Endothelial cell of umbilical vein (primary cell): Measurements from ENCODE around the gene TEX26. TPM values are rescaled to one million over a fixed set of nuclear protein-coding genes. Genes with fewer than 3 reads are reported as not detected.

Experiments used
- BruUV-seq: library from RNA; stranded (reverse); fragments of 400-500 nt; replicated peaks from 2 replicates; lab custom pipeline; 2021; lab: Mats Ljungman, UMichigan
- CTCF ChIA-PET: fragments of 300-600, 350-600 bp; sonication (Branson Sonifier 250); formaldehyde crosslinking; loops from one replicate; lab custom pipeline; 2021; ENCODE audit warnings: antibody characterized with exemption, inconsistent platforms; lab: Charles Lee
- POLR2A ChIA-PET: fragments of 300-600, 350-600 bp; sonication (Branson Sonifier 250); formaldehyde crosslinking; loops from one replicate; lab custom pipeline; 2021; ENCODE audit warnings: antibody characterized with exemption, inconsistent platforms; lab: Charles Lee
- DNase-seq: peaks from one replicate; pipeline ENCODE4 v3.0.0-alpha.2; 2011; ENCODE audit warnings: low read depth, low spot score
- FAIRE-seq: peaks from 2 replicates; lab custom pipeline; 2011; peaks lifted over from hg19 to GRCh38; lab: Jason Lieb, UNC
- H2AFZ ChIP-seq: 2 replicates; pipeline ENCODE4 v1.6.0; 2012; ENCODE audit warnings: low read depth, low read length, control low read depth, inconsistent platforms
- H3K27ac ChIP-seq: 2 replicates; pipeline ENCODE4 v1.5.1; 2011; ENCODE audit warnings: low read depth, mild to moderate bottlenecking, control low read depth, low read length, moderate library complexity; ENCODE audit not compliant: insufficient read depth
- H3K27me3 ChIP-seq, 2 experiments: 2 replicates each; pipeline versions ENCODE4 v1.6.0 to v1.6.1; 2011; ENCODE audit warnings: low read length in 2 of 2, mixed read lengths in 1 of 2; ENCODE audit not compliant: control insufficient read depth in 2 of 2, insufficient read depth in 2 of 2
- H3K36me3 ChIP-seq, 2 experiments: 2 replicates in 1 of 2; 3 replicates in 1 of 2; pipeline ENCODE4 v1.5.1; 2011; ENCODE audit warnings: low read length in 2 of 2, mild to moderate bottlenecking in 1 of 2, moderate library complexity in 1 of 2; ENCODE audit not compliant: control insufficient read depth in 2 of 2, insufficient read depth in 2 of 2; ENCODE audit errors: extremely low read depth in 1 of 2
- H3K4me1 ChIP-seq: 3 replicates; pipeline ENCODE4 v1.5.1; 2011; ENCODE audit warnings: mild to moderate bottlenecking, low read length; ENCODE audit not compliant: control insufficient read depth, insufficient read depth; ENCODE audit errors: extremely low read depth
- H3K4me2 ChIP-seq: 2 replicates; pipeline ENCODE4 v1.6.1; 2011; ENCODE audit warnings: low read length, control low read depth, mixed read lengths; ENCODE audit not compliant: insufficient read depth
- H3K4me3 ChIP-seq, 3 experiments: fragments of 200-600 bp in 1 of 3; sonication (generic), shearing (Covaris generic) in 1 of 3; replicated peaks in 1 of 3; 2 replicates each; pipeline ENCODE4 v1.5.1; 2011 to 2016; ENCODE audit warnings: control low read depth in 3 of 3, low read length in 3 of 3, mild to moderate bottlenecking in 2 of 3, inconsistent platforms in 1 of 3, low read depth in 1 of 3, moderate library complexity in 1 of 3; ENCODE audit not compliant: insufficient read depth in 1 of 3
- H3K79me2 ChIP-seq: 2 replicates; pipeline ENCODE4 v1.6.0; 2012; ENCODE audit warnings: low read length, inconsistent platforms; ENCODE audit not compliant: control insufficient read depth, insufficient read depth
- H3K9ac ChIP-seq: replicated peaks from 2 replicates; pipeline ENCODE3; 2011; ENCODE audit warnings: low read length, control low read depth; ENCODE audit not compliant: insufficient read depth; ENCODE audit errors: extremely low read depth
- H3K9me1 ChIP-seq: replicated peaks from 3 replicates; pipeline ENCODE4 v1.6.0; 2011; ENCODE audit warnings: mild to moderate bottlenecking, low read length; ENCODE audit not compliant: control insufficient read depth, insufficient read depth; ENCODE audit errors: extremely low read depth
- H3K9me3 ChIP-seq: replicated peaks from 2 replicates; pipeline ENCODE4 v1.5.1; 2012; ENCODE audit warnings: low read length, inconsistent platforms; ENCODE audit not compliant: control insufficient read depth, insufficient read depth
- H4K20me1 ChIP-seq: replicated peaks from 2 replicates; pipeline ENCODE3; 2011; ENCODE audit warnings: mild to moderate bottlenecking, low read length; ENCODE audit not compliant: control insufficient read depth, insufficient read depth; ENCODE audit errors: extremely low read depth
- EZH2 ChIP-seq: IDR thresholded peaks from 2 replicates; pipeline ENCODE4 v1.6.1; 2012; ENCODE audit warnings: borderline replicate concordance, low read depth, mild to moderate bottlenecking, moderate library complexity, low read length, inconsistent platforms; ENCODE audit not compliant: severe bottlenecking
- FOS ChIP-seq: IDR thresholded peaks from 2 replicates; pipeline ENCODE4 v1.6.1; 2011; ENCODE audit warnings: mild to moderate bottlenecking, low read length, moderate library complexity, borderline replicate concordance; ENCODE audit not compliant: insufficient read depth
- GATA2 ChIP-seq: IDR thresholded peaks from 2 replicates; pipeline ENCODE4 v1.7.0; 2011; ENCODE audit warnings: low read depth, mild to moderate bottlenecking, moderate library complexity, mixed read lengths, low read length; ENCODE audit not compliant: insufficient read length, insufficient read depth
- JUN ChIP-seq: IDR thresholded peaks from 2 replicates; pipeline ENCODE4 v1.6.1; 2011; ENCODE audit warnings: borderline replicate concordance, low read depth; ENCODE audit not compliant: insufficient read length, insufficient read depth
- MAX ChIP-seq: IDR thresholded peaks from 2 replicates; pipeline ENCODE4 v1.6.1; 2011; ENCODE audit not compliant: insufficient read depth, insufficient read length
- MYC ChIP-seq: IDR thresholded peaks from one replicate; pipeline ENCODE4 v1.6.1; 2011; ENCODE audit warnings: mild to moderate bottlenecking, low read depth, low read length
- POLR2A ChIP-seq: IDR thresholded peaks from 2 replicates; pipeline ENCODE4 v1.6.1; 2012; ENCODE audit warnings: low read depth, mild to moderate bottlenecking, control low read depth, low read length
- POLR2AphosphoS5 ChIP-seq: IDR thresholded peaks from 2 replicates; pipeline ENCODE4 v1.6.1; 2012; ENCODE audit warnings: low read depth, mild to moderate bottlenecking, control low read depth, low read length, moderate library complexity; ENCODE audit not compliant: insufficient read depth
- dilution Hi-C: fragments of 300-500 bp; cut with MboI; formaldehyde crosslinking; loops from one replicate; pipeline ENCODE4 v1.15.0; 2019; ENCODE audit warnings: low sequenced_read_pairs; ENCODE audit not compliant: extremely low pct_ligation_motif_present
- intact Hi-C: fragments of 100-400 bp; cut with micrococcal nuclease; formaldehyde crosslinking; loops from one replicate; pipeline ENCODE4 v1.10.0; 2022
- polyA plus RNA-seq, 4 experiments: library from polyadenylated mRNA; depleted of rRNA in 3 of 4; stranded (reverse) in 3 of 4; unstranded in 1 of 4; fragments of >200 nt; gene quantifications; 2 replicates each; pipeline versions ENCODE4 v1.2.1 to v1.2.3, GENCODE V29; 2011 to 2012; ENCODE audit warnings: missing spikeins in 1 of 4
- total RNA-seq: library from RNA; stranded (reverse); gene quantifications from 2 replicates; pipeline ENCODE4 v1.2.3, GENCODE V29; 2021
- TF ChIP-seq, protein P1 (sequence below), 2 donors: IDR thresholded peaks; 1 replicate in 1 of 2; 2 replicates in 1 of 2; pipeline ENCODE4 v1.5.1; 2011; ENCODE audit warnings: low read length in 2 of 2, mild to moderate bottlenecking in 2 of 2, moderate library complexity in 2 of 2, control low read depth in 1 of 2, inconsistent platforms in 1 of 2, low read depth in 1 of 2; ENCODE audit not compliant: insufficient read depth in 1 of 2; ENCODE audit errors: extremely low read depth in 1 of 2

Gene TEX26
- total and polyA plus RNA-seq, 2 donors (not counting 3 experiments of a cell fraction or from before 2014, with no cell fraction given) = not detected

- Histone ChIP-seq H3K4me1 (no peaks in the 10 kb centered on the region), H3K27me3 (peaks cover 13 to 14% of the 10 kb centered on the region in 2 experiments), H3K4me2 (no peak overlapping the region), H3K9me1 (no peaks in the 10 kb centered on the region), H2AFZ (no peak overlapping the region), H3K36me3 (no peaks in the 10 kb centered on the region), H3K9me3 (no peaks in the 10 kb centered on the region), H3K27ac (no peak overlapping the region), H3K4me3 (no peak overlapping the region), H3K9ac (no peak overlapping the region), H4K20me1 (no peaks in the 10 kb centered on the region), H3K79me2 (no peaks in the 10 kb centered on the region)
- ChIA-PET POLR2A (no interaction called here), CTCF (interaction anchor here (1.2 to 2.0 kb wide), 3 partner anchors 20 to 35 kb away, joined by 4 to 8 read pairs (median 7); no protein-coding TSS in a partner anchor)
- DNase-seq (no peak), FAIRE-seq (no peak)
- dilution Hi-C loops (no loop called here), intact Hi-C loops (no loop called here)
- TF ChIP-seq MAX = no peak
- TF ChIP-seq POLR2A = no peak
- TF ChIP-seq FOS = no peak
- no peak for TF ChIP-seq MYC
- no peak for TF ChIP-seq JUN
- TF ChIP-seq GATA2 = no peak
- TF ChIP-seq, protein P1, sequence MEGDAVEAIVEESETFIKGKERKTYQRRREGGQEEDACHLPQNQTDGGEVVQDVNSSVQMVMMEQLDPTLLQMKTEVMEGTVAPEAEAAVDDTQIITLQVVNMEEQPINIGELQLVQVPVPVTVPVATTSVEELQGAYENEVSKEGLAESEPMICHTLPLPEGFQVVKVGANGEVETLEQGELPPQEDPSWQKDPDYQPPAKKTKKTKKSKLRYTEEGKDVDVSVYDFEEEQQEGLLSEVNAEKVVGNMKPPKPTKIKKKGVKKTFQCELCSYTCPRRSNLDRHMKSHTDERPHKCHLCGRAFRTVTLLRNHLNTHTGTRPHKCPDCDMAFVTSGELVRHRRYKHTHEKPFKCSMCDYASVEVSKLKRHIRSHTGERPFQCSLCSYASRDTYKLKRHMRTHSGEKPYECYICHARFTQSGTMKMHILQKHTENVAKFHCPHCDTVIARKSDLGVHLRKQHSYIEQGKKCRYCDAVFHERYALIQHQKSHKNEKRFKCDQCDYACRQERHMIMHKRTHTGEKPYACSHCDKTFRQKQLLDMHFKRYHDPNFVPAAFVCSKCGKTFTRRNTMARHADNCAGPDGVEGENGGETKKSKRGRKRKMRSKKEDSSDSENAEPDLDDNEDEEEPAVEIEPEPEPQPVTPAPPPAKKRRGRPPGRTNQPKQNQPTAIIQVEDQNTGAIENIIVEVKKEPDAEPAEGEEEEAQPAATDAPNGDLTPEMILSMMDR (IDR thresholded peaks at IDR 0.05; ENCODE audit: extremely low read depth in 1 of 2, insufficient read depth in 1 of 2, low read depth in 1 of 2, low read length in 2 of 2) = no peak
- TF ChIP-seq EZH2 = no peak
- TF ChIP-seq POLR2AphosphoS5 = no peak
- BruUV-seq = no TSS peak
Observed at GRCh38 chr13:31010296-31010695, 77.8 kb downstream of the TEX26 start.
